Glomerular endothelial cell (primary cell): ENCODE data around the gene ANO5. TPM values are rescaled to one million over a fixed set of nuclear protein-coding genes. Genes with fewer than 3 reads are reported as not detected.

Source experiments
- total RNA-seq: library from RNA; depleted of rRNA; stranded (reverse); fragments of >200 nt; gene quantifications from 2 replicates; pipeline ENCODE4 v1.2.3, GENCODE V29; 2015

The ANO5 gene
- total RNA-seq, 1 donor from 2014 or later: 0.35 TPM

Other genes starting within 250 kb of the ANO5 start
- not detected in 2 replicates for gene SLC17A6, start 145.3 kb downstream of the ANO5 start, total RNA-seq